CD4-positive, alpha-beta T cell (primary cell): ENCODE data around the gene TMEM198. TPM values are rescaled to one million over a fixed set of nuclear protein-coding genes. Genes with fewer than 3 reads are reported as not detected.

ENCODE experiments used
- ATAC-seq: fragments of 200-7000 bp; cut with Tn5 transposase; one replicate; pipeline ENCODE4 v1.10.0; 2022; ENCODE audit warnings: mild to moderate bottlenecking; ENCODE audit not compliant: poor library complexity
- CTCF ChIA-PET: fragments of 350-600 bp; sonication (Branson Sonifier 250); formaldehyde crosslinking; loops from one replicate; lab custom pipeline; 2021; ENCODE audit warnings: antibody characterized with exemption, inconsistent platforms; lab: Charles Lee
- POLR2A ChIA-PET: fragments of 350-600 bp; sonication (Branson Sonifier 250); formaldehyde crosslinking; loops from one replicate; lab custom pipeline; 2021; ENCODE audit warnings: antibody characterized with exemption, inconsistent platforms; lab: Charles Lee
- DNase-seq, 14 experiments: peaks; one replicate each; pipeline ENCODE4 v3.0.0-alpha.2; 2013 to 2020; ENCODE audit warnings: mixed read lengths in 2 of 14
- H3K27ac ChIP-seq, 2 donors: one replicate each; pipeline versions ENCODE4 v1.5.1 to v1.7.0; 2013; ENCODE audit warnings: low read length in 2 of 2, low read depth in 1 of 2, mild to moderate bottlenecking in 1 of 2
- H3K27me3 ChIP-seq, 2 experiments: 1 replicate in 1 of 2; 2 replicates in 1 of 2; pipeline versions ENCODE4 v1.6.1 to v1.7.0; 2013; ENCODE audit warnings: low read length in 2 of 2, control low read depth in 1 of 2, mild to moderate bottlenecking in 1 of 2, moderate library complexity in 1 of 2; ENCODE audit not compliant: insufficient read depth in 2 of 2, control insufficient read depth in 1 of 2
- H3K36me3 ChIP-seq: one replicate; pipeline ENCODE4 v1.6.1; 2013; ENCODE audit warnings: low read length, control low read depth; ENCODE audit not compliant: insufficient read depth
- H3K4me1 ChIP-seq: one replicate; pipeline ENCODE4 v1.6.1; 2013; ENCODE audit warnings: low read length, control low read depth; ENCODE audit not compliant: insufficient read depth
- H3K4me3 ChIP-seq: one replicate; pipeline ENCODE4 v1.5.1; 2013; ENCODE audit warnings: mild to moderate bottlenecking, low read length, moderate library complexity
- H3K9me3 ChIP-seq, 2 experiments: 1 replicate in 1 of 2; 2 replicates in 1 of 2; pipeline versions ENCODE4 v1.6.1 to v1.7.0; 2013; ENCODE audit warnings: low read length in 2 of 2, mild to moderate bottlenecking in 2 of 2, control low read depth in 1 of 2, moderate library complexity in 1 of 2; ENCODE audit not compliant: control insufficient read depth in 1 of 2, insufficient read depth in 1 of 2
- H3K27ac Mint-ChIP-seq: one replicate; pipeline ENCODE4 v1.8.0; 2020; ENCODE audit warnings: mixed read lengths
- H3K27me3 Mint-ChIP-seq: one replicate; pipeline ENCODE4 v1.8.0; 2021; ENCODE audit warnings: mixed read lengths
- H3K36me3 Mint-ChIP-seq: one replicate; pipeline ENCODE4 v1.8.0; 2021; ENCODE audit warnings: low read depth, mixed read lengths
- H3K4me1 Mint-ChIP-seq: one replicate; pipeline ENCODE4 v1.8.0; 2021; ENCODE audit warnings: low read depth, mixed read lengths
- H3K4me3 Mint-ChIP-seq: one replicate; pipeline ENCODE4 v1.8.0; 2020; ENCODE audit warnings: mild to moderate bottlenecking, mixed read lengths
- H3K9me3 Mint-ChIP-seq: one replicate; pipeline ENCODE4 v1.8.0; 2020; ENCODE audit warnings: mixed read lengths
- CTCF ChIP-seq: fragments of 200-600 bp; IDR thresholded peaks from one replicate; pipeline ENCODE4 v1.8.0; 2022; ENCODE audit warnings: antibody characterized with exemption, mild to moderate bottlenecking
- intact Hi-C, 2 experiments: fragments of 100-400 bp; cut with DNase I in 1 of 2; cut with micrococcal nuclease in 1 of 2; formaldehyde crosslinking; loops; one replicate each; pipeline versions ENCODE4 v1.15.1 to v1.9.0; 2023 to 2025; cut with DNase I, micrococcal nuclease
- total RNA-seq, 174 experiments: library from RNA in 2 of 174; stranded (reverse) in 2 of 174; gene quantifications; one replicate each; pipeline ENCODE4 v1.2.3 and lab custom pipeline; 2021 to 2026

Gene TMEM198
- total RNA-seq, 2 experiments from 2014 or later: 0.47 to 0.91 TPM

GRCh38 chr2:219573166-219573565 is 29.3 kb downstream of the TMEM198 start:
- H3K36me3 ChIP-seq: no peaks in the 10 kb centered on the region
- intact Hi-C loops: no loop called here
- ChIA-PET POLR2A (no interaction called here), CTCF (no interaction called here)
- TF ChIP-seq CTCF: no peak
- Mint-ChIP-seq H3K4me3 (peak overlapping the region; percentile 17), H3K36me3 (no peaks in the 10 kb centered on the region), H3K4me1 (no peaks in the 10 kb centered on the region), H3K9me3 (no peaks in the 10 kb centered on the region), H3K27me3 (peaks cover 58% of the 10 kb centered on the region), H3K27ac (no peak overlapping the region)
- DNase-seq (no peak), ATAC-seq (no peak)
- H3K4me1 ChIP-seq: peaks cover 8% of the 10 kb centered on the region
- H3K4me3 ChIP-seq: no peak overlapping the region
- peaks cover 0 to 4% of the 10 kb centered on the region in 2 experiments for H3K9me3 ChIP-seq
- H3K27ac ChIP-seq: no peak overlapping the region
- H3K27me3 ChIP-seq: peaks cover 36 to 41% of the 10 kb centered on the region in 2 experiments

GRCh38 chr2:219574484-219575311 is 30.9 kb downstream of the TMEM198 start:
- TF ChIP-seq CTCF: no peak
- H3K9me3 ChIP-seq: peaks cover 0 to 4% of the 10 kb centered on the region in 2 experiments
- DNase-seq (no peak), ATAC-seq (no peak)
- CTCF ChIA-PET: no interaction called here
- Mint-ChIP-seq H3K4me1 (no peaks in the 10 kb centered on the region), H3K27ac (no peak overlapping the region), H3K36me3 (no peaks in the 10 kb centered on the region), H3K9me3 (no peaks in the 10 kb centered on the region), H3K4me3 (no peak overlapping the region), H3K27me3 (peaks cover 52% of the 10 kb centered on the region)
- no peak overlapping the region for H3K27ac ChIP-seq
- H3K4me1 ChIP-seq: peaks cover 8% of the 10 kb centered on the region
- H3K27me3 ChIP-seq: peaks cover 29 to 32% of the 10 kb centered on the region in 2 experiments
- POLR2A ChIA-PET: no interaction called here
- H3K36me3 ChIP-seq: no peaks in the 10 kb centered on the region
- intact Hi-C loops: no loop called here
- H3K4me3 ChIP-seq: no peak overlapping the region

GRCh38 chr2:219575566-219576504 is 32.0 kb downstream of the TMEM198 start:
- H3K9me3 Mint-ChIP-seq: no peaks in the 10 kb centered on the region
- H3K4me1 ChIP-seq: peaks cover 6% of the 10 kb centered on the region
- no peak for ATAC-seq
- H3K4me1 Mint-ChIP-seq: no peaks in the 10 kb centered on the region
- peak overlapping the region; percentile 23 for H3K4me3 Mint-ChIP-seq
- H3K27me3 Mint-ChIP-seq: peaks cover 48% of the 10 kb centered on the region
- ChIA-PET CTCF (no interaction called here), POLR2A (no interaction called here)
- H3K4me3 ChIP-seq: no peak overlapping the region
- no peaks in the 10 kb centered on the region for H3K9me3 ChIP-seq
- peaks cover 21 to 25% of the 10 kb centered on the region in 2 experiments for H3K27me3 ChIP-seq
- H3K36me3 ChIP-seq: no peaks in the 10 kb centered on the region
- no peaks in the 10 kb centered on the region for H3K36me3 Mint-ChIP-seq
- no peak for DNase-seq
- TF ChIP-seq CTCF: no peak
- intact Hi-C loops: no loop called here
- H3K27ac Mint-ChIP-seq: no peak overlapping the region
- H3K27ac ChIP-seq: no peak overlapping the region
